WTC11 (cell line): ENCODE measurements around the gene EXOC4. TPM values are rescaled to one million over a fixed set of nuclear protein-coding genes. Genes with fewer than 3 reads are reported as not detected.

Experiments
- ATAC-seq: fragments of 200-7000 bp; cut with Tn5 transposase; 2 replicates; pipeline ENCODE4 v1.10.0; 2021; ENCODE audit warnings: mild to moderate bottlenecking, moderate library complexity
- CTCF ChIA-PET: fragments of 300-600 bp; sonication (Branson Sonifier 250); formaldehyde crosslinking; loops from one replicate; lab custom pipeline; 2021; ENCODE audit warnings: antibody characterized with exemption; lab: Charles Lee
- POLR2A ChIA-PET: fragments of 350-600 bp; sonication (Branson Sonifier 250); formaldehyde crosslinking; loops from one replicate; lab custom pipeline; 2021; ENCODE audit warnings: antibody characterized with exemption; lab: Charles Lee
- DNase-seq: peaks from one replicate; pipeline ENCODE4 v3.0.0; 2021; ENCODE audit warnings: low spot score
- H3K27ac Mint-ChIP-seq: 2 replicates; pipeline ENCODE4 v1.8.0; 2021; ENCODE audit warnings: mixed read lengths
- H3K27me3 Mint-ChIP-seq: 2 replicates; pipeline ENCODE4 v1.8.0; 2021; ENCODE audit warnings: low read depth, mild to moderate bottlenecking, moderate library complexity, mixed read lengths
- H3K36me3 Mint-ChIP-seq: 2 replicates; pipeline ENCODE4 v1.8.0; 2021; ENCODE audit warnings: mixed read lengths
- H3K4me1 Mint-ChIP-seq: 2 replicates; pipeline ENCODE4 v1.8.0; 2022; ENCODE audit warnings: mixed read lengths
- H3K4me3 Mint-ChIP-seq: 2 replicates; pipeline ENCODE4 v1.8.0; 2021; ENCODE audit warnings: mild to moderate bottlenecking, moderate library complexity, mixed read lengths
- H3K9me3 Mint-ChIP-seq: 2 replicates; pipeline ENCODE4 v1.8.0; 2021; ENCODE audit warnings: mixed read lengths
- ATF3 ChIP-seq: sonication (generic); formaldehyde crosslinking; conservative IDR thresholded peaks from 2 replicates; pipeline ENCODE4 v1.8.1; 2022; ENCODE audit warnings: mild to moderate bottlenecking, missing genetic modification reagents
- ATF6 ChIP-seq: sonication (generic); formaldehyde crosslinking; IDR thresholded peaks from 2 replicates; pipeline ENCODE4 v1.8.1; 2023; ENCODE audit warnings: mild to moderate bottlenecking, missing genetic modification reagents
- E2F5 ChIP-seq: sonication (generic); formaldehyde crosslinking; IDR thresholded peaks from 2 replicates; pipeline ENCODE4 v1.8.1; 2022; ENCODE audit warnings: mild to moderate bottlenecking, moderate library complexity, missing genetic modification reagents
- FOXP4 ChIP-seq: sonication (generic); formaldehyde crosslinking; IDR thresholded peaks from 2 replicates; pipeline ENCODE4 v1.8.0; 2022; ENCODE audit warnings: mild to moderate bottlenecking, missing genetic modification reagents
- HMGA2 ChIP-seq: fragments of 250-450 bp; sonication (Bioruptor Pico); IDR thresholded peaks from 2 replicates; pipeline ENCODE4 v1.4.0; 2021; ENCODE audit warnings: mild to moderate bottlenecking, moderate library complexity
- MAX ChIP-seq: sonication (generic); formaldehyde crosslinking; IDR thresholded peaks from 2 replicates; pipeline ENCODE4 v1.8.0; 2022; ENCODE audit warnings: mild to moderate bottlenecking, missing genetic modification reagents
- MXD4 ChIP-seq: fragments of 250-450 bp; sonication (Bioruptor Pico); IDR thresholded peaks from 2 replicates; pipeline ENCODE4 v1.8.0; 2021; ENCODE audit warnings: mild to moderate bottlenecking, moderate library complexity, borderline replicate concordance
- NR3C1 ChIP-seq: sonication (generic); formaldehyde crosslinking; conservative IDR thresholded peaks from 2 replicates; pipeline ENCODE4 v1.8.1; 2023; ENCODE audit warnings: low read depth, mild to moderate bottlenecking, missing genetic modification reagents
- SP1 ChIP-seq: sonication (generic); formaldehyde crosslinking; conservative IDR thresholded peaks from 2 replicates; pipeline ENCODE4 v1.8.1; 2022; ENCODE audit warnings: missing genetic modification reagents
- STAT6 ChIP-seq: sonication (generic); formaldehyde crosslinking; conservative IDR thresholded peaks from 2 replicates; pipeline ENCODE4 v1.8.1; 2023; ENCODE audit warnings: mild to moderate bottlenecking, low read depth, missing genetic modification reagents, moderate library complexity
- TP53 ChIP-seq: sonication (generic); formaldehyde crosslinking; IDR thresholded peaks from 2 replicates; pipeline ENCODE4 v1.8.1; 2023; ENCODE audit warnings: mild to moderate bottlenecking, missing genetic modification reagents
- USF1 ChIP-seq: sonication (generic); formaldehyde crosslinking; IDR thresholded peaks from 2 replicates; pipeline ENCODE4 v1.8.0; 2022; ENCODE audit warnings: mild to moderate bottlenecking, missing genetic modification reagents
- ZBTB21 ChIP-seq: sonication (generic); formaldehyde crosslinking; IDR thresholded peaks from 2 replicates; pipeline ENCODE4 v1.8.1; 2023; ENCODE audit warnings: mild to moderate bottlenecking, missing genetic modification reagents, borderline replicate concordance
- ZNF232 ChIP-seq: sonication (generic); formaldehyde crosslinking; IDR thresholded peaks from 2 replicates; pipeline ENCODE4 v1.8.0; 2022; ENCODE audit warnings: mild to moderate bottlenecking, missing genetic modification reagents
- ZNF416 ChIP-seq: fragments of 250-450 bp; sonication (Bioruptor Pico); IDR thresholded peaks from 2 replicates; pipeline ENCODE4 v1.9.0; 2021; ENCODE audit warnings: mild to moderate bottlenecking, inconsistent platforms
- ZNF512 ChIP-seq: sonication (generic); formaldehyde crosslinking; IDR thresholded peaks from 2 replicates; pipeline ENCODE4 v1.8.1; 2022; ENCODE audit warnings: missing genetic modification reagents, borderline replicate concordance
- ZSCAN18 ChIP-seq: fragments of 250-450 bp; sonication (Bioruptor Pico); IDR thresholded peaks from 2 replicates; pipeline ENCODE4 v2.1.2; 2022; ENCODE audit warnings: mild to moderate bottlenecking, moderate library complexity
- total RNA-seq: library from RNA; stranded (reverse); gene quantifications from 3 replicates; pipeline ENCODE4 v1.2.3, GENCODE V29; 2021

The EXOC4 gene
- total RNA-seq, 1 experiment from 2014 or later = 62.0 TPM

GRCh38 chr7:133609806-133610205, 356.9 kb downstream of the EXOC4 start:
- H3K4me1 Mint-ChIP-seq = 0 out of 2 replicates have a peak, but pooled peaks cover 3% of the 10 kb centered on the region
- DNase-seq (no peak), ATAC-seq (no peak)
- no peaks in the 10 kb centered on the region for H3K36me3 Mint-ChIP-seq
- no peak overlapping the region for H3K4me3 Mint-ChIP-seq
- no peak for TF ChIP-seq ZNF416 (CRISPR knock-in tag)
- TF ChIP-seq TP53 (CRISPR knock-in tag) = no peak
- no peak for TF ChIP-seq NR3C1
- no peak for TF ChIP-seq ZSCAN18 (CRISPR knock-in tag)
- TF ChIP-seq MAX (CRISPR knock-in tag) = no peak
- CTCF ChIA-PET = no interaction called here
- no peaks in the 10 kb centered on the region for H3K27me3 Mint-ChIP-seq
- POLR2A ChIA-PET = no interaction called here
- no peaks in the 10 kb centered on the region for H3K9me3 Mint-ChIP-seq
- H3K27ac Mint-ChIP-seq = no peak overlapping the region

GRCh38 chr7:133611955-133612354, 359.1 kb downstream of the EXOC4 start:
- Mint-ChIP-seq H3K9me3 (no peaks in the 10 kb centered on the region), H3K27me3 (no peaks in the 10 kb centered on the region), H3K4me3 (no peak overlapping the region), H3K36me3 (no peaks in the 10 kb centered on the region), H3K4me1 (0 out of 2 replicates have a peak, but pooled peaks cover 3% of the 10 kb centered on the region), H3K27ac (no peak overlapping the region)
- ChIA-PET POLR2A (no interaction called here), CTCF (no interaction called here)
- DNase-seq (no peak), ATAC-seq (no peak)
- TF ChIP-seq ATF6 (CRISPR knock-in tag) = no peak
- TF ChIP-seq STAT6 (CRISPR knock-in tag) = no peak
- no peak for TF ChIP-seq ZBTB21
- TF ChIP-seq HMGA2 (CRISPR knock-in tag) = no peak
- TF ChIP-seq FOXP4 (CRISPR knock-in tag) = no peak
- TF ChIP-seq NR3C1 = no peak
- no peak for TF ChIP-seq SP1
- TF ChIP-seq MXD4 (CRISPR knock-in tag) = no peak
- no peak for TF ChIP-seq MAX (CRISPR knock-in tag)
- no peak for TF ChIP-seq ZNF232 (CRISPR knock-in tag)
- TF ChIP-seq E2F5 = no peak
- no peak for TF ChIP-seq USF1
- TF ChIP-seq ZNF512 (CRISPR knock-in tag) = no peak
- no peak for TF ChIP-seq ATF3 (CRISPR knock-in tag)
